CD14-positive monocyte (primary cell): Measurements from ENCODE around the gene SMIM13. TPM values are rescaled to one million over a fixed set of nuclear protein-coding genes. Genes with fewer than 3 reads are reported as not detected.

Experiments used
- DNase-seq, 3 donors: peaks; one replicate each; pipeline ENCODE4 v3.0.0-alpha.2; 2011 to 2022
- H2AFZ ChIP-seq: 2 replicates; pipeline ENCODE4 v1.6.0; 2012; ENCODE audit warnings: mild to moderate bottlenecking, low read depth, low read length, inconsistent platforms; ENCODE audit not compliant: insufficient read depth, poor library complexity, severe bottlenecking
- H3K27ac ChIP-seq, 2 donors: 1 replicate in 1 of 2; 2 replicates in 1 of 2; pipeline ENCODE4 v1.5.1; 2012 to 2013; ENCODE audit warnings: low read length in 2 of 2, control low read depth in 1 of 2, inconsistent platforms in 1 of 2, low read depth in 1 of 2, mild to moderate bottlenecking in 1 of 2
- H3K27me3 ChIP-seq, 2 donors: one replicate each; pipeline versions ENCODE4 v1.6.0 to v1.6.1; 2011 to 2013; ENCODE audit warnings: low read length in 2 of 2; ENCODE audit not compliant: control insufficient read depth in 2 of 2, insufficient read depth in 2 of 2
- H3K36me3 ChIP-seq, 2 donors: replicated peaks in 1 of 2; 1 replicate in 1 of 2; 2 replicates in 1 of 2; pipeline versions ENCODE4 v1.5.1 to v1.6.1; 2012 to 2013; ENCODE audit warnings: low read length in 2 of 2, control low read depth in 1 of 2, inconsistent platforms in 1 of 2, mild to moderate bottlenecking in 1 of 2; ENCODE audit not compliant: insufficient read depth in 2 of 2, control insufficient read depth in 1 of 2
- H3K4me1 ChIP-seq, 2 donors: 1 replicate in 1 of 2; 2 replicates in 1 of 2; pipeline versions ENCODE4 v1.5.1 to v1.6.1; 2012 to 2013; ENCODE audit warnings: low read length in 2 of 2, control low read depth in 1 of 2, inconsistent platforms in 1 of 2, mild to moderate bottlenecking in 1 of 2, moderate library complexity in 1 of 2; ENCODE audit not compliant: insufficient read depth in 2 of 2, control insufficient read depth in 1 of 2
- H3K4me2 ChIP-seq: replicated peaks from 2 replicates; pipeline ENCODE3; 2012; ENCODE audit warnings: low read length, moderate library complexity, mild to moderate bottlenecking; ENCODE audit not compliant: poor library complexity, severe bottlenecking; ENCODE audit errors: extremely low read depth
- H3K4me3 ChIP-seq, 3 experiments: fragments of 200-600 bp in 1 of 3; sonication (generic) in 1 of 3; replicated peaks in 1 of 3; 1 replicate in 2 of 3; 2 replicates in 1 of 3; pipeline ENCODE4 v1.5.1; 2011 to 2013; ENCODE audit warnings: low read length in 3 of 3, mild to moderate bottlenecking in 3 of 3, control low read depth in 2 of 3, low read depth in 2 of 3, inconsistent platforms in 1 of 3, moderate library complexity in 1 of 3
- H3K79me2 ChIP-seq: 2 replicates; pipeline ENCODE4 v1.6.0; 2012; ENCODE audit warnings: mild to moderate bottlenecking, control low read depth, inconsistent platforms, low read length, moderate library complexity; ENCODE audit not compliant: insufficient read depth
- H3K9ac ChIP-seq: 2 replicates; pipeline ENCODE4 v1.6.0; 2017; ENCODE audit warnings: low read length, mild to moderate bottlenecking; ENCODE audit not compliant: insufficient read depth, poor library complexity, severe bottlenecking
- H3K9me3 ChIP-seq, 2 donors: replicated peaks in 1 of 2; 1 replicate in 1 of 2; 2 replicates in 1 of 2; pipeline versions ENCODE4 v1.5.1 to v1.6.1; 2012 to 2013; ENCODE audit warnings: low read length in 2 of 2, control low read depth in 1 of 2; ENCODE audit not compliant: control insufficient read depth in 1 of 2, insufficient read depth in 1 of 2
- H4K20me1 ChIP-seq: 2 replicates; pipeline ENCODE4 v1.6.0; 2012; ENCODE audit warnings: mild to moderate bottlenecking, low read length, control low read depth, moderate library complexity; ENCODE audit not compliant: insufficient read depth
- H3K27ac Mint-ChIP-seq, 7 donors: one replicate each; pipeline ENCODE4 v1.8.0; 2020; ENCODE audit warnings: mild to moderate bottlenecking in 7 of 7, mixed read lengths in 7 of 7, moderate library complexity in 6 of 7, inconsistent platforms in 2 of 7
- H3K27me3 Mint-ChIP-seq, 3 donors: one replicate each; pipeline ENCODE4 v1.8.0; 2021 to 2022; ENCODE audit warnings: low read depth in 3 of 3, mild to moderate bottlenecking in 3 of 3, mixed read lengths in 3 of 3, moderate library complexity in 3 of 3, inconsistent platforms in 1 of 3
- H3K36me3 Mint-ChIP-seq, 2 donors: one replicate each; pipeline ENCODE4 v1.8.0; 2020; ENCODE audit warnings: mixed read lengths in 2 of 2, inconsistent platforms in 1 of 2, mild to moderate bottlenecking in 1 of 2
- H3K4me1 Mint-ChIP-seq: one replicate; pipeline ENCODE4 v1.8.0; 2020; ENCODE audit warnings: mild to moderate bottlenecking, mixed read lengths
- H3K4me3 Mint-ChIP-seq, 2 donors: one replicate each; pipeline ENCODE4 v1.8.0; 2020; ENCODE audit warnings: mild to moderate bottlenecking in 2 of 2, mixed read lengths in 2 of 2, moderate library complexity in 1 of 2
- H3K9me3 Mint-ChIP-seq, 7 donors: one replicate each; pipeline ENCODE4 v1.8.0; 2020 to 2022; ENCODE audit warnings: mixed read lengths in 7 of 7, mild to moderate bottlenecking in 6 of 7, moderate library complexity in 6 of 7, inconsistent platforms in 2 of 7
- CTCF ChIP-seq: fragments of 200-600 bp; IDR thresholded peaks from one replicate; pipeline ENCODE4 v1.8.0; 2022; ENCODE audit warnings: antibody characterized with exemption, mild to moderate bottlenecking
- WGBS: methylation state at CpG from one replicate; pipeline ENCODE4 v1.1.5; 2013; ENCODE audit warnings: missing lambda C conversion rate; ENCODE audit not compliant: insufficient coverage; 5-methylcytosine and 5-hydroxymethylcytosine counted together
- intact Hi-C, 2 donors: fragments of 100-400 bp; cut with micrococcal nuclease; formaldehyde crosslinking; loops; one replicate each; pipeline versions ENCODE4 v1.15.0 to v1.15.1; 2023
- polyA plus RNA-seq, 3 donors: library from polyadenylated mRNA; depleted of rRNA in 1 of 3; unstranded in 2 of 3; stranded (reverse) in 1 of 3; fragments of 300-500 nt in 2 of 3; fragments of >200 nt in 1 of 3; fragmentation: Illumina TruSeq in 2 of 3; gene quantifications; 1 replicate in 2 of 3; 2 replicates in 1 of 3; pipeline ENCODE4 v1.2.3, GENCODE V29; 2012 to 2021

The SMIM13 gene
- polyA plus RNA-seq, 3 donors = 1.4 to 3.4 (median 2.4) TPM

GRCh38 chr6:11140056-11140455 lies 46.4 kb downstream of the SMIM13 start:
- no peak for DNase-seq
- peaks cover 0 to 5% (median 0%) of the 10 kb centered on the region in 7 donors for H3K9me3 Mint-ChIP-seq
- H3K9me3 ChIP-seq = no peaks in the 10 kb centered on the region
- no peak overlapping the region for H3K4me2 ChIP-seq
- H2AFZ ChIP-seq = no peak overlapping the region
- no peak for TF ChIP-seq CTCF
- no peaks in the 10 kb centered on the region for H3K79me2 ChIP-seq
- peaks cover 40% of the 10 kb centered on the region for H3K4me1 Mint-ChIP-seq
- peaks cover 12 to 15% of the 10 kb centered on the region in 2 donors for H3K36me3 Mint-ChIP-seq
- H3K9ac ChIP-seq = no peak overlapping the region
- 85% methylated on average over 2 of the region's 3 CpGs for WGBS
- H3K27ac ChIP-seq = no peak overlapping the region
- H3K4me1 ChIP-seq = peaks cover 30 to 33% of the 10 kb centered on the region in 2 donors
- no peak overlapping the region for H3K4me3 ChIP-seq
- H3K27me3 ChIP-seq = no peaks in the 10 kb centered on the region
- H3K4me3 Mint-ChIP-seq = no peak overlapping the region
- peaks cover 11 to 15% of the 10 kb centered on the region in 2 donors for H3K36me3 ChIP-seq
- intact Hi-C loops = loop anchor here (5.0 to 10.0 kb wide), 5 partner anchors 48 to 437 kb away; partner anchors contain the start of gene SMIM13 (in 1 of the 2)
- peak overlapping the region in 4 of 7 donors; percentile 13 to 67 (median 33) for H3K27ac Mint-ChIP-seq
- H3K27me3 Mint-ChIP-seq = no peaks in the 10 kb centered on the region
- H4K20me1 ChIP-seq = no peaks in the 10 kb centered on the region

GRCh38 chr6:11141295-11141694 lies 47.7 kb downstream of the SMIM13 start:
- H3K9me3 Mint-ChIP-seq = peaks cover 0 to 5% (median 0%) of the 10 kb centered on the region in 7 donors
- H3K9me3 ChIP-seq = no peaks in the 10 kb centered on the region
- H3K27me3 ChIP-seq = no peaks in the 10 kb centered on the region
- H3K36me3 ChIP-seq = peaks cover 0 to 2% of the 10 kb centered on the region in 2 donors
- H2AFZ ChIP-seq = no peak overlapping the region
- no peaks in the 10 kb centered on the region for H3K27me3 Mint-ChIP-seq
- no peak overlapping the region for H3K4me2 ChIP-seq
- H3K79me2 ChIP-seq = no peaks in the 10 kb centered on the region
- no peak overlapping the region for H3K9ac ChIP-seq
- H4K20me1 ChIP-seq = no peaks in the 10 kb centered on the region
- peaks cover 0 to 4% of the 10 kb centered on the region in 2 donors for H3K36me3 Mint-ChIP-seq
- TF ChIP-seq CTCF = no peak
- H3K27ac ChIP-seq = no peak overlapping the region
- intact Hi-C loops = loop anchor here (5.0 to 10.0 kb wide), 5 partner anchors 49 to 436 kb away; partner anchors contain the start of gene SMIM13 (in 1 of the 2)
- no CpG with 5 or more reads among the region's 3 CpGs for WGBS
- peak in 2 of 3 donors; percentile 17 to 25 for DNase-seq
- H3K4me3 Mint-ChIP-seq = no peak overlapping the region
- H3K4me3 ChIP-seq = no peak overlapping the region
- H3K4me1 ChIP-seq = peaks cover 30 to 33% of the 10 kb centered on the region in 2 donors
- peak overlapping the region in 5 of 7 donors; percentile 28 to 80 (median 69) for H3K27ac Mint-ChIP-seq
- peaks cover 40% of the 10 kb centered on the region for H3K4me1 Mint-ChIP-seq
